Gastrocnemius medialis (tissue), 4 donors: ENCODE data around the gene TMED10. TPM values are rescaled to one million over a fixed set of nuclear protein-coding genes. Genes with fewer than 3 reads are reported as not detected.
A peak's percentile ranks its signal among the peaks of the same experiment; 100 is the strongest.

Experiments used
- ATAC-seq, 2 donors: fragments of 150-250 bp; one replicate each; pipeline ENCODE4 v1.9.1; 2016
- DNase-seq, 2 donors: peaks; one replicate each; pipeline ENCODE4 v3.0.0-alpha.2; 2019
- H3K27ac ChIP-seq, 4 donors: fragments of 200-600 bp; sonication (generic); 1 replicate in 1 of 4; 2 replicates in 3 of 4; pipeline ENCODE4 v1.5.1; 2016 to 2018; ENCODE audit warnings: mild to moderate bottlenecking in 2 of 4, moderate library complexity in 1 of 4
- H3K27me3 ChIP-seq, 3 donors: fragments of 200-600 bp; sonication (generic) in 2 of 3; 1 replicate in 1 of 3; 2 replicates in 2 of 3; pipeline versions ENCODE4 v1.5.1 to v1.6.0; 2016 to 2019; ENCODE audit warnings: mild to moderate bottlenecking in 1 of 3, moderate library complexity in 1 of 3
- H3K36me3 ChIP-seq, 2 donors: fragments of 200-600 bp; sonication (generic) in 1 of 2; one replicate each; pipeline ENCODE4 v1.5.1; 2017 to 2018
- H3K4me1 ChIP-seq, 2 donors: fragments of 200-600 bp; sonication (generic) in 1 of 2; one replicate each; pipeline ENCODE4 v1.5.1; 2016 to 2017; ENCODE audit warnings: mild to moderate bottlenecking in 2 of 2
- H3K4me3 ChIP-seq, 4 donors: fragments of 200-600 bp; sonication (generic) in 3 of 4; 1 replicate in 1 of 4; 2 replicates in 3 of 4; pipeline ENCODE4 v1.5.1; 2016 to 2019; ENCODE audit warnings: mild to moderate bottlenecking in 2 of 4
- H3K9me3 ChIP-seq, 3 donors: fragments of 200-600 bp; sonication (generic) in 2 of 3; 1 replicate in 1 of 3; 2 replicates in 2 of 3; pipeline ENCODE4 v1.5.1; 2016 to 2019
- CTCF ChIP-seq, 5 experiments: fragments of 450-650 bp in 3 of 5; fragments of 200-600 bp in 2 of 5; sonication (generic) in 2 of 5; IDR thresholded peaks in 4 of 5; conservative IDR thresholded peaks in 1 of 5; 1 replicate in 4 of 5; 2 replicates in 1 of 5; pipeline ENCODE4 v1.5.1; 2016 to 2019; ENCODE audit warnings: antibody characterized with exemption in 5 of 5, mild to moderate bottlenecking in 3 of 5, moderate library complexity in 3 of 5
- POLR2A ChIP-seq, 2 donors: fragments of 450-650 bp; IDR thresholded peaks; one replicate each; pipeline ENCODE4 v1.6.1; 2017; ENCODE audit warnings: antibody characterized with exemption in 2 of 2, mild to moderate bottlenecking in 2 of 2, moderate library complexity in 2 of 2
- in situ Hi-C, 4 donors: fragments of 200-750 bp; cut with MboI; loops; one replicate each; pipeline versions ENCODE4 v1.15.0 to v1.8.0; 2017; ENCODE audit warnings: low sequenced_read_pairs in 4 of 4
- intact Hi-C: fragments of 100-400 bp; cut with DNase I; formaldehyde crosslinking; loops from one replicate; pipeline ENCODE4 v1.15.1; 2023; ENCODE audit warnings: low total_unique reads
- total RNA-seq, 4 donors: library from RNA; depleted of rRNA; stranded (reverse); fragments of >200 nt; gene quantifications; one replicate each; pipeline versions ENCODE4 v1.1.0 to v1.2.3, GENCODE V29; 2016

Gene TMED10
- total RNA-seq, 4 donors from 2014 or later, result 161 to 362 (median 255) TPM

GRCh38 chr14:75109877-75110276 is 66.5 kb downstream of the TMED10 start:
- H3K4me3 ChIP-seq, result no peak overlapping the region
- no peaks in the 10 kb centered on the region for H3K4me1 ChIP-seq
- H3K36me3 ChIP-seq, result peaks cover 2 to 100% of the 10 kb centered on the region in 2 donors
- H3K9me3 ChIP-seq, result no peaks in the 10 kb centered on the region
- in situ Hi-C loops (no loop called here), intact Hi-C loops (no loop called here)
- H3K27me3 ChIP-seq, result no peaks in the 10 kb centered on the region
- no peak for DNase-seq
- no peak for TF ChIP-seq POLR2A (IDR thresholded peaks at IDR 0.05)
- no peak for TF ChIP-seq CTCF (IDR thresholded peaks at IDR 0.05 in 4 of 5, conservative IDR thresholded peaks at IDR 0.05 in 1 of 5)
- no peak overlapping the region for H3K27ac ChIP-seq
- no peak for ATAC-seq

GRCh38 chr14:75107186-75107585 is 69.2 kb downstream of the TMED10 start:
- peaks cover 0 to 91% of the 10 kb centered on the region in 2 donors for H3K36me3 ChIP-seq
- H3K4me1 ChIP-seq, result no peaks in the 10 kb centered on the region
- ATAC-seq, result no peak
- DNase-seq, result no peak
- TF ChIP-seq CTCF (IDR thresholded peaks at IDR 0.05 in 4 of 5, conservative IDR thresholded peaks at IDR 0.05 in 1 of 5), result no peak
- no peak for TF ChIP-seq POLR2A (IDR thresholded peaks at IDR 0.05)
- no peaks in the 10 kb centered on the region for H3K9me3 ChIP-seq
- H3K27ac ChIP-seq, result no peak overlapping the region
- H3K27me3 ChIP-seq, result no peaks in the 10 kb centered on the region
- intact Hi-C loops, result no loop called here
- in situ Hi-C loops, result no loop called here
- no peak overlapping the region for H3K4me3 ChIP-seq

GRCh38 chr14:75101491-75101890 is 74.9 kb downstream of the TMED10 start:
- H3K9me3 ChIP-seq, result no peaks in the 10 kb centered on the region
- TF ChIP-seq POLR2A (IDR thresholded peaks at IDR 0.05), result no peak
- TF ChIP-seq CTCF (IDR thresholded peaks at IDR 0.05 in 4 of 5, conservative IDR thresholded peaks at IDR 0.05 in 1 of 5), result no peak
- no peak overlapping the region for H3K4me3 ChIP-seq
- H3K27me3 ChIP-seq, result no peaks in the 10 kb centered on the region
- ATAC-seq (no peak), DNase-seq (no peak)
- H3K27ac ChIP-seq, result no peak overlapping the region
- H3K4me1 ChIP-seq, result peaks cover 29% of the 10 kb centered on the region in 2 donors
- intact Hi-C loops (no loop called here), in situ Hi-C loops (no loop called here)
- H3K36me3 ChIP-seq, result peaks cover 0 to 71% of the 10 kb centered on the region in 2 donors

GRCh38 chr14:75098682-75099081 is 77.7 kb downstream of the TMED10 start:
- DNase-seq (no peak), ATAC-seq (peak; percentile 86 to 88)
- H3K27ac ChIP-seq, result peak overlapping the region; percentile 71 to 84 (median 79)
- no peaks in the 10 kb centered on the region for H3K27me3 ChIP-seq
- TF ChIP-seq CTCF (IDR thresholded peaks at IDR 0.05 in 4 of 5, conservative IDR thresholded peaks at IDR 0.05 in 1 of 5) (no peak), POLR2A (IDR thresholded peaks at IDR 0.05) (no peak)
- H3K4me1 ChIP-seq, result peaks cover 30 to 31% of the 10 kb centered on the region in 2 donors
- in situ Hi-C loops (loop anchor here in 2 of 4 donors (25.0 kb wide), 1 partner anchor 161 kb away; no protein-coding TSS in a partner anchor), intact Hi-C loops (no loop called here)
- H3K4me3 ChIP-seq, result no peak overlapping the region
- H3K36me3 ChIP-seq, result peaks cover 0 to 71% of the 10 kb centered on the region in 2 donors
- no peaks in the 10 kb centered on the region for H3K9me3 ChIP-seq

- ATAC-seq (peak in 1 of 2 donors; percentile 35), DNase-seq (no peak)
- intact Hi-C loops (no loop called here), in situ Hi-C loops (loop anchor here in 2 of 4 donors (25.0 kb wide), 1 partner anchor 161 kb away; no protein-coding TSS in a partner anchor)
- Histone ChIP-seq H3K27ac (peak overlapping the region; percentile 71 to 84 (median 79)), H3K9me3 (no peaks in the 10 kb centered on the region), H3K36me3 (peaks cover 0 to 70% of the 10 kb centered on the region in 2 donors), H3K4me1 (peaks cover 30 to 31% of the 10 kb centered on the region in 2 donors), H3K27me3 (no peaks in the 10 kb centered on the region), H3K4me3 (no peak overlapping the region)
- no peak for TF ChIP-seq CTCF (IDR thresholded peaks at IDR 0.05 in 4 of 5, conservative IDR thresholded peaks at IDR 0.05 in 1 of 5)
- no peak for TF ChIP-seq POLR2A (IDR thresholded peaks at IDR 0.05)
Observed at GRCh38 chr14:75098212-75098611, 78.2 kb downstream of the TMED10 start.
